ENCODE data around the gene CD69.

The CD69 gene

GRCh38 chr12:9760120-9760519, 581 bp downstream of the CD69 start:
- no peak for DNase-seq (ENCODE audit: low read depth)
- TF ChIP-seq, protein P1, sequence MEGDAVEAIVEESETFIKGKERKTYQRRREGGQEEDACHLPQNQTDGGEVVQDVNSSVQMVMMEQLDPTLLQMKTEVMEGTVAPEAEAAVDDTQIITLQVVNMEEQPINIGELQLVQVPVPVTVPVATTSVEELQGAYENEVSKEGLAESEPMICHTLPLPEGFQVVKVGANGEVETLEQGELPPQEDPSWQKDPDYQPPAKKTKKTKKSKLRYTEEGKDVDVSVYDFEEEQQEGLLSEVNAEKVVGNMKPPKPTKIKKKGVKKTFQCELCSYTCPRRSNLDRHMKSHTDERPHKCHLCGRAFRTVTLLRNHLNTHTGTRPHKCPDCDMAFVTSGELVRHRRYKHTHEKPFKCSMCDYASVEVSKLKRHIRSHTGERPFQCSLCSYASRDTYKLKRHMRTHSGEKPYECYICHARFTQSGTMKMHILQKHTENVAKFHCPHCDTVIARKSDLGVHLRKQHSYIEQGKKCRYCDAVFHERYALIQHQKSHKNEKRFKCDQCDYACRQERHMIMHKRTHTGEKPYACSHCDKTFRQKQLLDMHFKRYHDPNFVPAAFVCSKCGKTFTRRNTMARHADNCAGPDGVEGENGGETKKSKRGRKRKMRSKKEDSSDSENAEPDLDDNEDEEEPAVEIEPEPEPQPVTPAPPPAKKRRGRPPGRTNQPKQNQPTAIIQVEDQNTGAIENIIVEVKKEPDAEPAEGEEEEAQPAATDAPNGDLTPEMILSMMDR (IDR thresholded peaks at IDR 0.05; ENCODE audit: control insufficient read depth, extremely low read depth, insufficient read depth) = no peak
- H3K4me3 ChIP-seq (ENCODE audit: low read depth, low read length) = no peak overlapping the region

- TF ChIP-seq, protein P1 (IDR thresholded peaks at IDR 0.05; ENCODE audit: control insufficient read depth, extremely low read depth, insufficient read depth) = no peak
- DNase-seq (ENCODE audit: low read depth) = no peak
- H3K4me3 ChIP-seq (ENCODE audit: low read depth, low read length) = no peak overlapping the region
Measured at GRCh38 chr12:9759694-9760093, 1.0 kb downstream of the CD69 start.

DNA sequence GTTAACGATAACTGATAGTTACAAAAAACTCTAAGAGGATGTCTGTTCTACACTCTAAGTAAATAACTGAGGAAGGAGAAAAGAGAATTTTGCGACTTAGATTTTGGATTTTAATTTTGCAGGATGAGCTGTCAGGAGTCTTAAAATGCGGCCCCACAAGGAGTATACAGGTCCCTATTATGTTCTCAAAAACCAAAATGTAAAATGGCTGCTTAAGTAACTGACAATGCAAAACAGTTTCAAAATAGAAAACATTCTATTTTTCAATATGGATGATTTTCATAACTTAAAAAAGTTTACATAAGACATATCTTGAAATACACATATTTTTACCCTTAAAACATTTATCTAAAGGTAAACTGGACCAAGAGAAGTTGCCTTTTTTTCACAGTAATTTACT, 2.6 kb downstream of the CD69 start:
- no peak for DNase-seq (ENCODE audit: low read depth)
- TF ChIP-seq, protein P1 (IDR thresholded peaks at IDR 0.05; ENCODE audit: control insufficient read depth, extremely low read depth, insufficient read depth) = no peak
- H3K4me3 ChIP-seq (ENCODE audit: low read depth, low read length) = no peak overlapping the region

DNA sequence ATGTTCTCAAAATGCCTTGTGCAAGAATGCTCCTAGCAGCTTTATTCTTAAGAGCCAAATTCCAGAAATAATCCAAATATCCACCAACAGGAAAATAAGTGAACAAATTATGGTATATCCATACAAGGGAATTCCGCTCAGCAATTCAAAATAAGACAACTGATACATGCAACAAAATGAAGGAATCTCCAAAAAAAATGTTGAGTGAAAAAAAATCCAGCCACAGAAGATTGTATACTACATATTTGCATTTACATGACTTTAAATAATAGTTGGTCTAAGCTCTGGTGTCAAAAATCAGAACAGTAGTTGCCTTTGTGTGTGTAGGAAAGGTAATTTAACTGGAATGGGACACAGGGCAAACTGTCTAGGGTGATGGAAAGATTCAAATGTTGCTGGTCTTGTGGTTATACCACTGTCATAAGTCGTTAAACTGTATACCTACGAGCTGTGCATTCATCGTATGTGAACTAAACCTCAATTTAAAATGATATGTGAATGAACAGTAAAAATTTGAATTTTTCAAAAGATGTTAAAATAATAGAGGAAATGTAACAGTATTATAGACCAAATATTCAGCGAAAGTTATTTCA, 3.2 kb downstream of the CD69 start:
- TF ChIP-seq, protein P1 (IDR thresholded peaks at IDR 0.05; ENCODE audit: control insufficient read depth, extremely low read depth, insufficient read depth) = no peak
- no peak for DNase-seq (ENCODE audit: low read depth)

GRCh38 chr12:9756706-9757105, 4.0 kb downstream of the CD69 start:
- no peak for DNase-seq (ENCODE audit: low read depth)
- no peak overlapping the region for H3K4me3 ChIP-seq (ENCODE audit: low read depth, low read length)
- TF ChIP-seq, protein P1 (IDR thresholded peaks at IDR 0.05; ENCODE audit: control insufficient read depth, extremely low read depth, insufficient read depth) = no peak

More for the DNA sequence above, 3.2 kb downstream of the CD69 start:
- no peak overlapping the region for H3K4me3 ChIP-seq (ENCODE audit: low read depth, low read length)

GRCh38 chr12:9756170-9756569, 4.5 kb downstream of the CD69 start:
- DNase-seq (ENCODE audit: low read depth) = no peak
- TF ChIP-seq, protein P1 (IDR thresholded peaks at IDR 0.05; ENCODE audit: control insufficient read depth, extremely low read depth, insufficient read depth) = no peak
- H3K4me3 ChIP-seq (ENCODE audit: low read depth, low read length) = no peak overlapping the region

- TF ChIP-seq, protein P1 (IDR thresholded peaks at IDR 0.05; ENCODE audit: control insufficient read depth, extremely low read depth, insufficient read depth) = no peak
- no peak for DNase-seq (ENCODE audit: low read depth)
- no peak overlapping the region for H3K4me3 ChIP-seq (ENCODE audit: low read depth, low read length)
Measured at GRCh38 chr12:9755567-9755966, 5.1 kb downstream of the CD69 start.

Measured in LNCaP clone FGC (cell line).